HG02885 (cell line): ENCODE results near the gene GPC5.

Source experiments
- ATAC-seq: cut with Tn5 transposase; IDR thresholded peaks from one replicate; pipeline ENCODE4 v1.9.1; 2021; ENCODE audit warnings: mild to moderate bottlenecking; ENCODE audit not compliant: unreplicated experiment, poor library complexity

Gene GPC5

GRCh38 chr13:91698767-91699166 is 300.3 kb downstream of the GPC5 start:
- no peak for ATAC-seq

GRCh38 chr13:91699863-91700262 is 301.4 kb downstream of the GPC5 start:
- ATAC-seq = no peak

GRCh38 chr13:91701975-91702374 is 303.6 kb downstream of the GPC5 start:
- ATAC-seq = no peak

- no peak for ATAC-seq
Measured at GRCh38 chr13:91702411-91702810, 304.0 kb downstream of the GPC5 start.

GRCh38 chr13:91704398-91704797 is 306.0 kb downstream of the GPC5 start:
- no peak for ATAC-seq

- ATAC-seq = no peak
Measured at GRCh38 chr13:91708558-91708957, 310.1 kb downstream of the GPC5 start.

GRCh38 chr13:91709180-91709579 is 310.8 kb downstream of the GPC5 start:
- no peak for ATAC-seq

- no peak for ATAC-seq
Measured at GRCh38 chr13:91710733-91711132, 312.3 kb downstream of the GPC5 start.

- ATAC-seq = no peak
Measured at GRCh38 chr13:91714855-91715254, 316.4 kb downstream of the GPC5 start.

- ATAC-seq = no peak
Measured at GRCh38 chr13:91716436-91717065, 318.1 kb downstream of the GPC5 start.

- no peak for ATAC-seq
Measured at GRCh38 chr13:91719033-91719432, 320.6 kb downstream of the GPC5 start.

GRCh38 chr13:91721413-91721812 is 323.0 kb downstream of the GPC5 start:
- no peak for ATAC-seq

GRCh38 chr13:91722267-91722884 is 324.0 kb downstream of the GPC5 start:
- ATAC-seq = peak; percentile 50

GRCh38 chr13:91724591-91724990 is 326.2 kb downstream of the GPC5 start:
- no peak for ATAC-seq

GRCh38 chr13:91725646-91726045 is 327.2 kb downstream of the GPC5 start:
- no peak for ATAC-seq

GRCh38 chr13:91726671-91727070 is 328.2 kb downstream of the GPC5 start:
- no peak for ATAC-seq

GRCh38 chr13:91729859-91730258 is 331.4 kb downstream of the GPC5 start:
- no peak for ATAC-seq

GRCh38 chr13:91739751-91740150 is 341.3 kb downstream of the GPC5 start:
- ATAC-seq = no peak

GRCh38 chr13:91740756-91741155 is 342.3 kb downstream of the GPC5 start:
- ATAC-seq = no peak

GRCh38 chr13:91741925-91742324 is 343.5 kb downstream of the GPC5 start:
- ATAC-seq = no peak

GRCh38 chr13:91744284-91744683 is 345.9 kb downstream of the GPC5 start:
- ATAC-seq = no peak

- no peak for ATAC-seq
Measured at GRCh38 chr13:91745967-91746366, 347.5 kb downstream of the GPC5 start.
